RWPE2 (cell line): ENCODE measurements around the gene ZNF467.
A peak's percentile ranks its signal among the peaks of the same experiment; 100 is the strongest.

ENCODE experiments used
- ATAC-seq: fragments of 200-7000 bp; cut with Tn5 transposase; 3 replicates; pipeline ENCODE4 v1.9.1; 2021; ENCODE audit warnings: low read depth
- DNase-seq: peaks from one replicate; pipeline ENCODE4 v3.0.0-alpha.2; 2020; ENCODE audit warnings: low spot score
- H3K27ac ChIP-seq: fragments of 450-650 bp; 2 replicates; pipeline ENCODE4 v1.5.1; 2017; ENCODE audit warnings: mild to moderate bottlenecking; ENCODE audit not compliant: poor library complexity, severe bottlenecking
- H3K27me3 ChIP-seq: fragments of 250-450 bp; sonication (Bioruptor Pico); 2 replicates; pipeline ENCODE4 v1.5.1; 2021; ENCODE audit warnings: mild to moderate bottlenecking, moderate library complexity; ENCODE audit not compliant: insufficient read depth, poor library complexity, severe bottlenecking
- H3K36me3 ChIP-seq: fragments of 250-450 bp; sonication (Bioruptor Pico); 2 replicates; pipeline ENCODE4 v1.5.1; 2020; ENCODE audit warnings: low read depth, mild to moderate bottlenecking, moderate library complexity
- H3K4me1 ChIP-seq: fragments of 250-450 bp; sonication (Bioruptor Pico); 2 replicates; pipeline ENCODE4 v1.5.1; 2021; ENCODE audit warnings: mild to moderate bottlenecking, moderate library complexity; ENCODE audit not compliant: insufficient read depth, poor library complexity, severe bottlenecking
- H3K4me3 ChIP-seq: fragments of 250-450 bp; sonication (Bioruptor Pico); 2 replicates; pipeline ENCODE4 v1.5.1; 2021; ENCODE audit warnings: mild to moderate bottlenecking, moderate library complexity; ENCODE audit not compliant: severe bottlenecking
- H3K9me3 ChIP-seq: fragments of 250-450 bp; sonication (Bioruptor Pico); 2 replicates; pipeline ENCODE4 v1.5.1; 2021; ENCODE audit warnings: mild to moderate bottlenecking, moderate library complexity; ENCODE audit not compliant: severe bottlenecking
- TF ChIP-seq, protein P1 (sequence below): fragments of 450-650 bp; IDR thresholded peaks from one replicate; pipeline ENCODE4 v1.5.1; 2017; ENCODE audit warnings: mild to moderate bottlenecking, moderate library complexity; ENCODE audit not compliant: poor library complexity, severe bottlenecking

Gene ZNF467

GRCh38 chr7:149717481-149717880 is 55.9 kb downstream of the ZNF467 start:
- no peak for ATAC-seq
- DNase-seq: no peak
- Histone ChIP-seq H3K27me3 (no peaks in the 10 kb centered on the region), H3K9me3 (no peaks in the 10 kb centered on the region), H3K36me3 (peaks cover 12% of the 10 kb centered on the region), H3K27ac (no peak overlapping the region), H3K4me3 (no peak overlapping the region), H3K4me1 (peaks cover 14% of the 10 kb centered on the region)
- TF ChIP-seq, protein P1, sequence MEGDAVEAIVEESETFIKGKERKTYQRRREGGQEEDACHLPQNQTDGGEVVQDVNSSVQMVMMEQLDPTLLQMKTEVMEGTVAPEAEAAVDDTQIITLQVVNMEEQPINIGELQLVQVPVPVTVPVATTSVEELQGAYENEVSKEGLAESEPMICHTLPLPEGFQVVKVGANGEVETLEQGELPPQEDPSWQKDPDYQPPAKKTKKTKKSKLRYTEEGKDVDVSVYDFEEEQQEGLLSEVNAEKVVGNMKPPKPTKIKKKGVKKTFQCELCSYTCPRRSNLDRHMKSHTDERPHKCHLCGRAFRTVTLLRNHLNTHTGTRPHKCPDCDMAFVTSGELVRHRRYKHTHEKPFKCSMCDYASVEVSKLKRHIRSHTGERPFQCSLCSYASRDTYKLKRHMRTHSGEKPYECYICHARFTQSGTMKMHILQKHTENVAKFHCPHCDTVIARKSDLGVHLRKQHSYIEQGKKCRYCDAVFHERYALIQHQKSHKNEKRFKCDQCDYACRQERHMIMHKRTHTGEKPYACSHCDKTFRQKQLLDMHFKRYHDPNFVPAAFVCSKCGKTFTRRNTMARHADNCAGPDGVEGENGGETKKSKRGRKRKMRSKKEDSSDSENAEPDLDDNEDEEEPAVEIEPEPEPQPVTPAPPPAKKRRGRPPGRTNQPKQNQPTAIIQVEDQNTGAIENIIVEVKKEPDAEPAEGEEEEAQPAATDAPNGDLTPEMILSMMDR: no peak

DNA sequence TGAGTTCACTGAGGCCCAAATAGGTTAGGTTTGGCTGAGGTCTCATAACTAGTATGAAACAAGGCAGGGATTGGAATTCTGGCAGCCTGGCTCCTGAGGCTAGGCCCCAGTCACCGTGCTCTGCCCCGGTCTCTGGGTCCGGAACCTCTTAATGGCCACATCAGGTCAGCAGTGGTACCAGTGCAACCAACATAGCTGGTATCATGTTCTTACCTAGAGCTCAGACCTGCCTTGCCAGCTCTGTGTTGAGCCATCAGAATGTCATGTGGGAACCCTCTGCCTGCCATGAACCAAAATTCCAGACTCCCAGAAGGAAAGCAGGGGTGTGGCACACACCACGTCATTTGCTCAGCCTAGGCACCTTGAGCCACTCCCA is 56.5 kb downstream of the ZNF467 start:
- H3K4me1 ChIP-seq: peaks cover 14% of the 10 kb centered on the region
- no peaks in the 10 kb centered on the region for H3K27me3 ChIP-seq
- ATAC-seq: no peak
- TF ChIP-seq, protein P1: no peak
- H3K27ac ChIP-seq: peak overlapping the region; percentile 57
- peaks cover 12% of the 10 kb centered on the region for H3K36me3 ChIP-seq
- DNase-seq: no peak
- H3K9me3 ChIP-seq: no peaks in the 10 kb centered on the region
- H3K4me3 ChIP-seq: no peak overlapping the region

- Histone ChIP-seq H3K4me3 (peak overlapping the region; percentile 53), H3K27ac (peak overlapping the region; percentile 57), H3K9me3 (peaks cover under 1% of the 10 kb centered on the region), H3K36me3 (peaks cover 12% of the 10 kb centered on the region), H3K4me1 (peaks cover 14% of the 10 kb centered on the region), H3K27me3 (no peaks in the 10 kb centered on the region)
- ATAC-seq (peak; percentile 68), DNase-seq (peak; percentile 44)
- TF ChIP-seq, protein P1: no peak
These were observed 57.1 kb downstream of the ZNF467 start for GRCh38 chr7:149716007-149716931.

DNA sequence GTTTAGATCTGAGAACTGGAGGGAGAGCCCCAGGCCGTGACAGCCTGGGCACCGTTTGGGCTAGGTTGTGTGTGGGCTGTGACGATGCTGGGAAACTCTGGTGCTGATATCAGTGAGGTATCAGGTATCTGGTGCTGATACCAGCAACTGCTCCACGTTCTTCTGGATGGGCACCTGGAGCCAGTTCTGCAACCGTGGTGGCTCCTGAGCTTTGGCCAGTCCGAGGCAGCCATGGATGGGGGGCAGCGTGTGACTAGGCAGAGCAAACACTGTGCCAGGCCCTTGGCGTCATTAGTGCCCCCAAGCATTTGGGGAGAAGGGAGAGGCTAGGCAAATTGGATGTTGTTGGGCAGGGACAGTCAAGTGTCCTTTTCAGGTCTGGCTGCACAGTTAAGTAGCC is 57.9 kb downstream of the ZNF467 start:
- H3K27ac ChIP-seq: peak overlapping the region; percentile 57
- peak overlapping the region; percentile 53 for H3K4me3 ChIP-seq
- H3K9me3 ChIP-seq: peaks cover 9% of the 10 kb centered on the region
- no peak; the same call in 2 of the 3 replicates for ATAC-seq
- no peaks in the 10 kb centered on the region for H3K27me3 ChIP-seq
- peak; percentile 40 for DNase-seq
- peaks cover 14% of the 10 kb centered on the region for H3K4me1 ChIP-seq
- peaks cover 4% of the 10 kb centered on the region for H3K36me3 ChIP-seq
- TF ChIP-seq, protein P1: no peak
